Ovary (tissue), 9 donors: ENCODE results near the gene SLC4A2. TPM values are rescaled to one million over a fixed set of nuclear protein-coding genes. Genes with fewer than 3 reads are reported as not detected.

ENCODE experiments used
- DNase-seq, 5 donors: peaks; one replicate each; pipeline ENCODE4 v3.0.0-alpha.2; 2019 to 2020
- H3K27ac ChIP-seq, 2 donors: fragments of 200-600 bp; one replicate each; pipeline versions ENCODE4 v1.5.1 to v1.8.0; 2019 to 2022
- H3K27me3 ChIP-seq: fragments of 200-600 bp; one replicate; pipeline ENCODE4 v1.8.0; 2022
- H3K36me3 ChIP-seq: fragments of 200-600 bp; sonication (generic); one replicate; pipeline ENCODE4 v1.5.1; 2019
- H3K4me1 ChIP-seq: one replicate; pipeline ENCODE4 v1.8.1; 2013; ENCODE audit warnings: mild to moderate bottlenecking, moderate library complexity; ENCODE audit not compliant: insufficient read depth
- H3K4me3 ChIP-seq: fragments of 200-600 bp; sonication (generic); one replicate; pipeline ENCODE4 v1.5.1; 2017
- H3K9me3 ChIP-seq, 2 donors: fragments of 200-600 bp in 1 of 2; sonication (generic) in 1 of 2; one replicate each; pipeline versions ENCODE4 v1.5.1 to v1.8.1; 2013 to 2019; ENCODE audit warnings: mild to moderate bottlenecking in 1 of 2, moderate library complexity in 1 of 2
- EP300 ChIP-seq: sonication (generic); formaldehyde crosslinking; IDR thresholded peaks from one replicate; pipeline ENCODE4 v1.6.1; 2017; ENCODE audit warnings: antibody characterized with exemption
- POLR2A ChIP-seq: fragments of 450-650 bp; IDR thresholded peaks from one replicate; pipeline ENCODE4 v1.6.1; 2017; ENCODE audit warnings: antibody characterized with exemption, mild to moderate bottlenecking, moderate library complexity
- WGBS, 3 donors: extraction: QIAGEN DNeasy Blood & Tissue Kit in 1 of 3; methylation state at CpG; one replicate each; pipeline versions ENCODE4 v1.1.5 to v1.1.7; 2013 to 2017; 5-methylcytosine and 5-hydroxymethylcytosine counted together
- intact Hi-C, 4 donors: fragments of 100-400 bp; cut with DNase I; formaldehyde crosslinking; loops; one replicate each; pipeline versions ENCODE4 v1.11.0 to v1.15.1; 2022 to 2023
- polyA plus RNA-seq, 2 donors: library from polyadenylated mRNA; stranded (reverse); fragments of 200-250 nt in 1 of 2; fragments of 350-450 nt in 1 of 2; fragmentation: Illumina TruSeq in 1 of 2; extraction: RNeasy Lipid Tissue Mini Kit (QIAGEN cat#74804) in 1 of 2; gene quantifications; one replicate each; pipeline ENCODE4 v1.2.3, GENCODE V29; 2013 to 2014
- total RNA-seq, 7 donors: library from RNA; depleted of rRNA in 2 of 7; stranded (reverse); fragments of >200 nt in 2 of 7; fragmentation: NEBNext Ultra II Directional in 3 of 7; extraction: Animal tissue kit (Norgen Biotek cat#: 25700) in 3 of 7; gene quantifications; one replicate each; pipeline versions ENCODE4 v1.1.0 to v1.2.4, GENCODE V29; 2016 to 2023
- TF ChIP-seq, protein P1 (sequence below), 3 donors: fragments of 450-650 bp in 2 of 3; fragments of 200-600 bp in 1 of 3; IDR thresholded peaks; one replicate each; pipeline versions ENCODE4 v1.5.1 to v1.8.0; 2016 to 2022; ENCODE audit warnings: antibody characterized with exemption in 3 of 3, mild to moderate bottlenecking in 1 of 3
- donor health status: DM: no; HTN: no; CAD: no; lungs with moderate emphysema.
- donor health status: DM: no; HTN: no; CAD: no.
- donor health status: Bipolar disorder and iron deficiency.
- donor health status: DM: yes; HTN: yes; CAD: no.
- donor health status: DM: no; HTN: no; CAD: no.
- donor health status: DM: yes; HTN: yes; CAD: no.

SLC4A2 gene
- total and polyA plus RNA-seq, 9 donors: 10.5 to 127 (median 94.3) TPM

- 87 to 92% (median 88%) methylated on average over 10 of the region's 10 CpGs for WGBS, 3 donors
- Histone ChIP-seq H3K27me3 (no peaks in the 10 kb centered on the region), H3K36me3 (no peaks in the 10 kb centered on the region), H3K9me3 (no peaks in the 10 kb centered on the region), H3K27ac (no peak overlapping the region), H3K4me3 (no peak overlapping the region), H3K4me1 (peaks cover 4% of the 10 kb centered on the region)
- TF ChIP-seq POLR2A: no peak
- TF ChIP-seq, protein P1, sequence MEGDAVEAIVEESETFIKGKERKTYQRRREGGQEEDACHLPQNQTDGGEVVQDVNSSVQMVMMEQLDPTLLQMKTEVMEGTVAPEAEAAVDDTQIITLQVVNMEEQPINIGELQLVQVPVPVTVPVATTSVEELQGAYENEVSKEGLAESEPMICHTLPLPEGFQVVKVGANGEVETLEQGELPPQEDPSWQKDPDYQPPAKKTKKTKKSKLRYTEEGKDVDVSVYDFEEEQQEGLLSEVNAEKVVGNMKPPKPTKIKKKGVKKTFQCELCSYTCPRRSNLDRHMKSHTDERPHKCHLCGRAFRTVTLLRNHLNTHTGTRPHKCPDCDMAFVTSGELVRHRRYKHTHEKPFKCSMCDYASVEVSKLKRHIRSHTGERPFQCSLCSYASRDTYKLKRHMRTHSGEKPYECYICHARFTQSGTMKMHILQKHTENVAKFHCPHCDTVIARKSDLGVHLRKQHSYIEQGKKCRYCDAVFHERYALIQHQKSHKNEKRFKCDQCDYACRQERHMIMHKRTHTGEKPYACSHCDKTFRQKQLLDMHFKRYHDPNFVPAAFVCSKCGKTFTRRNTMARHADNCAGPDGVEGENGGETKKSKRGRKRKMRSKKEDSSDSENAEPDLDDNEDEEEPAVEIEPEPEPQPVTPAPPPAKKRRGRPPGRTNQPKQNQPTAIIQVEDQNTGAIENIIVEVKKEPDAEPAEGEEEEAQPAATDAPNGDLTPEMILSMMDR (IDR thresholded peaks at IDR 0.05): no peak
- no peak for TF ChIP-seq EP300
- DNase-seq: peak in 1 of 5 donors; percentile 17
- intact Hi-C loops: no loop called here
These were observed 48.5 kb downstream of the SLC4A2 start for GRCh38 chr7:151107882-151108281.

GRCh38 chr7:151109094-151110048 lies 50.0 kb downstream of the SLC4A2 start:
- Histone ChIP-seq H3K36me3 (no peaks in the 10 kb centered on the region), H3K4me3 (no peak overlapping the region), H3K27me3 (no peaks in the 10 kb centered on the region), H3K4me1 (peaks cover 5% of the 10 kb centered on the region), H3K9me3 (no peaks in the 10 kb centered on the region), H3K27ac (no peak overlapping the region)
- 66 to 71% (median 68%) methylated on average over 15 of the region's 15 CpGs for WGBS, 3 donors
- DNase-seq: peak in 2 of 5 donors; percentile 40 to 58
- no peak for TF ChIP-seq POLR2A
- no peak for TF ChIP-seq EP300
- TF ChIP-seq, protein P1 (IDR thresholded peaks at IDR 0.05): no peak
- intact Hi-C loops: loop anchor here in 3 of 4 donors (5.0 to 10.0 kb wide), 5 partner anchors 72 to 212 kb away; no protein-coding TSS in a partner anchor

- no peak for DNase-seq
- Histone ChIP-seq H3K27ac (no peak overlapping the region), H3K9me3 (no peaks in the 10 kb centered on the region), H3K4me1 (peaks cover 7% of the 10 kb centered on the region), H3K36me3 (no peaks in the 10 kb centered on the region), H3K27me3 (no peaks in the 10 kb centered on the region), H3K4me3 (no peak overlapping the region)
- TF ChIP-seq EP300 (no peak), POLR2A (no peak)
- TF ChIP-seq, protein P1 (IDR thresholded peaks at IDR 0.05): no peak
- 69 to 72% (median 69%) methylated on average over 11 of the region's 11 CpGs for WGBS, 3 donors
- intact Hi-C loops: loop anchor here in 3 of 4 donors (5.0 to 10.0 kb wide), 5 partner anchors 73 to 213 kb away; no protein-coding TSS in a partner anchor
These were observed 51.0 kb downstream of the SLC4A2 start for GRCh38 chr7:151110236-151110940.

- peak; percentile 71 to 84 (median 83) for DNase-seq
- Histone ChIP-seq H3K36me3 (no peaks in the 10 kb centered on the region), H3K4me1 (peaks cover 7% of the 10 kb centered on the region), H3K27ac (no peak overlapping the region), H3K4me3 (no peak overlapping the region), H3K27me3 (no peaks in the 10 kb centered on the region), H3K9me3 (no peaks in the 10 kb centered on the region)
- no peak for TF ChIP-seq EP300
- TF ChIP-seq POLR2A: no peak
- TF ChIP-seq, protein P1 (IDR thresholded peaks at IDR 0.05): peak; percentile 80 to 90 (median 88)
- intact Hi-C loops: loop anchor here in 3 of 4 donors (5.0 to 10.0 kb wide), 5 partner anchors 74 to 214 kb away; no protein-coding TSS in a partner anchor
- 42 to 44% (median 42%) methylated on average over 19 to 20 of the region's 20 CpGs for WGBS, 3 donors
These were observed 51.7 kb downstream of the SLC4A2 start for GRCh38 chr7:151110941-151111645.
